ENCODE measurements around the gene ELF1. TPM values are rescaled to one million over a fixed set of nuclear protein-coding genes. Genes with fewer than 3 reads are reported as not detected.
A peak's percentile ranks its signal among the peaks of the same experiment; 100 is the strongest.
"Not testable (repeated sequence)": the region's sequence is repeated elsewhere in the genome, so short reads cannot be mapped to it uniquely, and the experiment has no call there.

ELF1 gene
- total RNA-seq, 1 experiment from 2014 or later, result 21.5 TPM

- no peak for DNase-seq (ENCODE audit: low read depth)
Observed at GRCh38 chr13:40933508-40934204, 85.5 kb downstream of the ELF1 start.

GRCh38 chr13:40932252-40932651 is 86.9 kb downstream of the ELF1 start:
- DNase-seq (ENCODE audit: low read depth), result no peak

DNA sequence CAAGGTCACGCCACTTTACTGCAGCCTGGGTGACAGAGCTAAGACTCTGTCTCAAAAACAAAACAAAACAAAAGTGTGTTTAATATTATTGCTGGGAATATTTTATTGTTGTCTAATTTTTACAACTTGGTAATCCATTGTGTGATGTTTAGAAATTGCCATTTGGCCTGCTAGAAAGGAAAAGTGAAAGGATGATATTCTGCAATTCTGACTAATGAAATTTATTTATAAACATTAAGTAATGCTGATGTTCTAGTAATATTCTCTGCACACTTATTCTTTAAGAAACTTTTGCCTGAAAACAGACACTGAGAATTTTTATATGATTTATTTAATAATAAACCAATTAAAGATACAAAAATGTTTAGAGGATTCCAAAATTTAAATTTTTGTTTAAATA is 87.4 kb downstream of the ELF1 start:
- no peak for DNase-seq (ENCODE audit: low read depth)

GRCh38 chr13:40929883-40930282 is 89.2 kb downstream of the ELF1 start:
- not testable (repeated sequence) for DNase-seq (ENCODE audit: low read depth)

DNA sequence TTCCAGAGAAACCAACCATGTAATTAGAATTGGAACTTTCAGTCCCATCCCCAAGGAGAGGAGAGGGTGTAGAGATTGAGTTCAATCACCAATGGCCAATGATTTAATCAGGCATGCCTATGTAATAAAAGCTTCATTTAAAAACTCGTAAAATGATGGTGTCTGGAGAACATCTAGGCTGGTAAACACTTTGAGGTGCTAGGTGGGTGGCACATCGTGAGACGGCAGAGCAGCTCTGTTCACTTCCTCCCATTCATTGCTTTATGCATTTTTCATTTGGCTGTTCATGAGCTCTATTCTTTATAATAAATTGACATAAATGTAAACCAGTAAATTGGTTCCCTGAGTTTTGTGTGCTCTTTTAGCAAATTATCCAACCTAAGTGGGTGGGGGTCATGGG is 90.1 kb downstream of the ELF1 start:
- no peak for DNase-seq (ENCODE audit: low read depth)

DNA sequence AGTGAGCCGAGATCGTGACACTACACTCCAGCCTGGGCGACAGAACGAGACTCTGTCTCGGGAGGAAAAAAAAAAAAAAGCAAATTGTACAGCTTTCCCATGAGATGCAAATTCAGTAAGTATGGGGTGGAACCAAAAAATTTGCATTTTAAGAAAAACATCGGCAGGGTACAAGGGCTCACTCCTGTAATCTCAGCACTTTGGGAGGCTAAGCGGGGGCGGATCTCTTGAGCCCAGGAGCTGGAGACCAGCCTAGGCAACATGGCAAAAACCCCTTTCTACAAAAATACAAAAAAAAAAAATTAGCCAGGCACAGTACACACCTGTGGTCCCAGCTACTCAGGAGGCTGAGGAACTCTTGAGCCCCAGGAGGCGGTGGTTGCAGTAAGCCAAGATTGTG is 91.2 kb downstream of the ELF1 start:
- DNase-seq (ENCODE audit: low read depth), result no peak

GRCh38 chr13:40923867-40924266 is 95.2 kb downstream of the ELF1 start:
- no peak for DNase-seq (ENCODE audit: low read depth)

- DNase-seq (ENCODE audit: low read depth), result no peak
Observed at GRCh38 chr13:40922437-40923040, 96.6 kb downstream of the ELF1 start.

- no peak for DNase-seq (ENCODE audit: low read depth)
Observed at GRCh38 chr13:40920826-40921225, 98.3 kb downstream of the ELF1 start.

- not testable (repeated sequence) for DNase-seq (ENCODE audit: low read depth)
Observed at GRCh38 chr13:40919901-40920300, 99.2 kb downstream of the ELF1 start.

DNA sequence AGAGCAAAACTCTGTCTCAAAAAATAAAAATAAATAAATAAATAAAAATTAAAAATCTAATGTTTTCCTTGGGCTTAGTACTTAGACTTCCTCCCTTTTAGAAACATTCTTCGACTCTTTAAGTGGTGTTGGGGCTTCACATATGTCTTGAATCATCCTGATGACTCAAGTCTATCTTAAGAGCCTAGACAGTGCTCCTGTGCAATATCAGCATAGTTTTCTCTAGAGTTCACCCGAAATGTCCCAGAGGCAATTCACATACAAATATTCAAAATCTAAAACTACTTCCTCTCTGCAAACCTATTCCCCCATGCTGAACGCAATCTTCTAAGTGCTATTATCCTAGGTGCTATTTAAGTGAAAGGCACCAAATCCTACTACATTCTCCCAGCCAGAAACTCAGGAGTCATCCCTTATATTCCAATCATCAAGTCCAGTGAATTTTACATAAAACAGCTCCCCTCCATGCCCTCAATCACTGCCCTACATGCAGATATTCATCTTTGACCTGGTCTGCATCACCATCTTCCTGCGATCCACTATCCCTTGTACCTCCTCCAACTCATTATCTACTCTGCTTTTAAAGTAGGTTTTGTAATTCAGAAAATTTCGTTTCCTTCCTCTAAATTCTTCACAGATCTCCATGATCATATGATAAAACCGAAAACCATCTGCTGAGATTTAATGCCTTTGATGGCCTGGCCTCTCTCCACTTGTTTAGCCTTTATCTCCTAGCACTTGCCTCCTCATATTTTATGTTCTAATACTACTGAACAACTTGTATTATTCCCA is 102.7 kb downstream of the ELF1 start:
- DNase-seq (ENCODE audit: low read depth), result peak; percentile 57

GRCh38 chr13:40914863-40915262 is 104.3 kb downstream of the ELF1 start:
- not testable (repeated sequence) for DNase-seq (ENCODE audit: low read depth)

GRCh38 chr13:40911341-40911740 is 107.8 kb downstream of the ELF1 start:
- DNase-seq (ENCODE audit: low read depth), result no peak

DNA sequence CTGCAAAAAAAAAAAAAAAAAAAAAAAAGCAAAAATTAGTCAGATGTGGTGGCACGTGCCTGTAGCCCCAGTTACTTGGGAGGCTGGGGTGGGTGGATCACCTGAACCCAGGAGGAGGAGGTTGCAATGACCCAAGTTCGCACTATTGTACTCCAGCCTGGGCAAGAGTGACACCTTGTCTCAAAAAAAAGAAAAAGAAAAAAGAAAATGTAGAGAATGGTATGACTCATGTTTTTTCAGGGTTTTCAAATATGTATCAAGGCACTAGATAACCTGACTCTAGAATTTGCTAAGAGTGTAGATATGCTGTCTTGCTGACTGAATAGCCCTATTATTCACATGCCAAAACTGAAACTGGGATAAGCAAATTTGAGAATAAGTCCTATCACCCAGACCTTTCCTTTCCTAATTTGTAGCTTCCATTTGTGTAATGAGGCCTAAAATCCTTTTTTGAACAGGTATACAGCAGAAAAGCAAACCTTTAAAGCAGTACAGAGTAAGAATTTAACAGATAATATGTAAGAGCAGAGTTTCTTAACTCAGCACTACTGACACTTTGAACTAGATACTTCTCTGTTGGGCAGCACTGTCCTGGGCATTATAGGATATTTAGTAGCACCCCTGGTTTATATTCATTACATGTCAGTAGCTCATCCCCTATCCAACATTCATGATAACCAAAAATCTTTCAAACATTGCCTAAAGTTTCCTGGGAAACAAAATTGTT is 108.6 kb downstream of the ELF1 start:
- DNase-seq (ENCODE audit: low read depth), result no peak

DNA sequence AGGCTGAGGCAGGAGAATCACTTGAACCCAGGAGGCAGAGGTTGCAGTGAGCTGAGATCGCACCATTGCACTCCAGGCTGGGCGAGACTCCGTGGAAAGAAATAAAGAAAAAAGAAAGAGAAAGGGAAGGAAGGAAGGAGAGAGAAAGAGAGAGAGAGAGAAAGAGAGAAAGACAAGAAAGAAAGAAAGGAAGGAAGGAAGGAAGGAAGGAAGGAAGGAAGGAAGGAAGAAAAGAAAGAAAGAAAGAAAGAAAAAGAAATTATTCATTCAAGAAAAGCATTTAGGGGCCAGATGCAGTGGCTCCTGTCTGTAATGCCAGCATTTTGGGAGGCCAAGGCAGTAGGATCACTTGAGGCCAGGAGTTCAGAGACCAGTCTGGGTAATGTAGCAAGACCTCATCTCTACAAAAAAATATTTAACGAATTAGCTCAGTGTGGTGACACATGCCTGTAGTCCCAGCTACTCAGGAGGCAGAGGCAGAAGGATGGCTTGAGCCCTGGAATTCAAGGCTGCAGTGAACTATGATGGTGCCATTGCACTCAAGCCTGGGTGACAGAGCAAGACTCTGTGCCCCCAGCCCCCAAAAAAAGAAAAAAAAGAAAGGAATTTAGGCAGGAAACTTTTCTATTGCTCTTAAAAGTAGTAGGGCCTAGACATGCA is 109.4 kb downstream of the ELF1 start:
- not testable (repeated sequence) for DNase-seq (ENCODE audit: low read depth)

GRCh38 chr13:40908546-40908945 is 110.6 kb downstream of the ELF1 start:
- DNase-seq (ENCODE audit: low read depth), result no peak

GRCh38 chr13:40901032-40901431 is 118.1 kb downstream of the ELF1 start:
- DNase-seq (ENCODE audit: low read depth), result not testable (repeated sequence)

DNA sequence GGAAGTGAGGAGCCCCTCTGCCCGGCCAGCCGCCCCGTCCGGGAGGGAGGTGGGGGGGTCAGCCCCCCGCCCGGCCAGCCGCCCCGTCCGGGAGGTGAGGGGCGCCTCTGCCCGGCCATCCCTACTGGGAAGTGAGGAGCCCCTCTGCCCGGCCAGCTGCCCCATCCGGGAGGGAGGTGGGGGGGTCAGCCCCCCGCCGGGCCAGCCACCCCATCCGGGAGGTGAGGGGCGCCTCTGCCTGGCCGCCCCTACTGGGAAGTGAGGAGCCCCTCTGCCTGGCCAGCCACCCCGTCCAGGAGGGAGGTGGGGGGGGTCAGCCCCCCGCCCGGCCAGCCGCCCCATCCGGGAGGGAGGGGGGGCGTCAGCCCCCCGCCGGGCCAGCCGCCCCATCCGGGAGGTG is 118.5 kb downstream of the ELF1 start:
- DNase-seq (ENCODE audit: low read depth), result not testable (repeated sequence)

GRCh38 chr13:40897053-40897452 is 122.1 kb downstream of the ELF1 start:
- no peak for DNase-seq (ENCODE audit: low read depth)

DNA sequence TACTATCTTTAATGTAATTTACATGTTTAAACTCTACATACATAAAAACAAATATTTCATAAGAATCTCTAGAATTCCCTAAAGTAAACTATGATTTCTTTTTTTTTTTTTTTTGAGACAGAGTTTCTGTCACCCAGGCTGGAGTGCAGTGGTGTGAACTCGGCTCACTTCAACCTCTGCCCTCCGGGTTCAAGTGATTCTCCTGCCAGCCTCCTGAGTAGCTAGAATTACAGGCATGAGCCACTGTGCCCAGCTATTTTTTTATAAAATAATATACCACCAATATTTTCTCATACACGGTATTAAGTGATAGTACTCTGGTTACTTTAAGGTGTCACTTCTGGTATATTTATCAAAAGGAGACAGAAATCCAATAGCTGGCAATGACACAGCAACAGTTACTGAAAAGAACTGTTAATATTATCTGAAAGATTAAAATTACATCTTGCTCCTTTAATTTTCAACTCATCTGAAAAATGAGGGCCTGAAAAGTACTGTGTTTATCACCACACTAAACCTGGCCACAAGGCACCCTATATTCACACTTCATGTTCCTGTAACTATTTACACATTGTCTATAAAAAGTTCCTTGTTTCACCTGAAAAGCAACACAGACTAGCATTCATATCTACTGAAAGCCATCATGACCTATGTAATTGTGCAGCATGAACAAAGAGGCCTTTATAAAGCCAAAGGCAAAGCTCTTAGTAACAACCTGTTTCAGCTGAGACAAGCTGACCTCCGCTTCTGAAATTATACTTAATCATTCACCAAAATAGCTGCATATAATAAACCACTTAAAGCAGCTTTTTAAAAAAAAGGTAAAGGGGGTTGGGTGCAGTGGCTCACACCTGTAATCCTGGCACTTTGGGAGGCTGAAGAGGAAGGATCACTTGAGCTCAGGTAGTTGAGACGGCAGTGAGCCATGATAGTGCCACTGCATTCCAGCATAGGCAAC is 123.6 kb downstream of the ELF1 start:
- DNase-seq (ENCODE audit: low read depth), result no peak
